ENCODE data around the gene C1QTNF1. TPM values are rescaled to one million over a fixed set of nuclear protein-coding genes. Genes with fewer than 3 reads are reported as not detected.
A peak's percentile ranks its signal among the peaks of the same experiment; 100 is the strongest.

The C1QTNF1 gene
- total and polyA plus RNA-seq, 4 donors: 7.4 to 84.5 (median 30.0) TPM

DNA sequence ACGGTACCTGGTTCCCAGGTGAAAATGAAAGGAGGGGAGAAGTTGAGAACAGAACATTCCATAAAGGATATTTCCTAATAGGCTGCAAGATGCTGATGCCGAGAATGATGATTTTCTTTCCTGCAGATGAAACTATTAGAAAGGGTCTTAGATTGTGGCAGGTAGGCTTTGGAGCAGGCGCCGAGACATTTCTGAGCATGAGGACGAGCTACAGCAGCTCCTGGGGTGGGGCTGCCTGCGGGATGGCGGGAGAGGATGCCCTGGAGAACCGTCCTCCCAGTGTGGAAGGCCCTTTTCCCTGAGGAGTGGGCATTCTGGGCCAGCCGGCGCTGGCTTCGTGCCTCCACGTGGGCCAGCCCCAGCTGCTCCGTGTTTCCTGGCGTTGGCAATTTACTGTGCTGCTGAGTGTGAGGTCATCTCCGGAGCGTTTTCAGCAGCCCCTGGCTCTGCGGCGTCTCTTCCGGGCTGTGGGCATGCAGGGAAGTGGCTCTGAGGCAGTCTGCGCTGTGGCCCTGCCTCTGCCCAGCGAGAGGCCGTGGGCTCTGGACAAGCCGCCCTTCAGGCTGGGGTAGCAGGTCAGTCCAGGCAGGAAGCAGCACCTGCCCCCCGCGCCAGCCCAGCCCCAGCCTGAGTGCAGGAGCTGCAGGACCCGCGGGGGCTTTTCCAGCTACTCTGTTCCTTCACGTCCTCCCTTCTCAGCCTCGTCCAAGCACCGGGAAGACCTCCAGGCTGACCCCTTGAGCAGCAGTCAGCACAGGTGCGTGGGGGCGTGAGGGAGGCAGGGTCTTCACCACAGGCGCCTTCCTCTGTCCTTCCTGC lies 62.8 kb downstream of the C1QTNF1 start:
- H3K9me3 ChIP-seq (ENCODE audit: control insufficient read depth in 4 of 4, insufficient read depth in 3 of 4, low read length in 3 of 4): no peaks in the 10 kb centered on the region
- DNase-seq (no peak), ATAC-seq (ENCODE audit: insufficient read depth, low FRiP score) (no peak)
- 84 to 86% methylated on average over 33 of the region's 33 CpGs for WGBS, 2 donors
- TF ChIP-seq, protein P1, sequence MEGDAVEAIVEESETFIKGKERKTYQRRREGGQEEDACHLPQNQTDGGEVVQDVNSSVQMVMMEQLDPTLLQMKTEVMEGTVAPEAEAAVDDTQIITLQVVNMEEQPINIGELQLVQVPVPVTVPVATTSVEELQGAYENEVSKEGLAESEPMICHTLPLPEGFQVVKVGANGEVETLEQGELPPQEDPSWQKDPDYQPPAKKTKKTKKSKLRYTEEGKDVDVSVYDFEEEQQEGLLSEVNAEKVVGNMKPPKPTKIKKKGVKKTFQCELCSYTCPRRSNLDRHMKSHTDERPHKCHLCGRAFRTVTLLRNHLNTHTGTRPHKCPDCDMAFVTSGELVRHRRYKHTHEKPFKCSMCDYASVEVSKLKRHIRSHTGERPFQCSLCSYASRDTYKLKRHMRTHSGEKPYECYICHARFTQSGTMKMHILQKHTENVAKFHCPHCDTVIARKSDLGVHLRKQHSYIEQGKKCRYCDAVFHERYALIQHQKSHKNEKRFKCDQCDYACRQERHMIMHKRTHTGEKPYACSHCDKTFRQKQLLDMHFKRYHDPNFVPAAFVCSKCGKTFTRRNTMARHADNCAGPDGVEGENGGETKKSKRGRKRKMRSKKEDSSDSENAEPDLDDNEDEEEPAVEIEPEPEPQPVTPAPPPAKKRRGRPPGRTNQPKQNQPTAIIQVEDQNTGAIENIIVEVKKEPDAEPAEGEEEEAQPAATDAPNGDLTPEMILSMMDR (IDR thresholded peaks at IDR 0.05; ENCODE audit: control extremely low read depth, extremely low read depth): no peak
- H3K27ac ChIP-seq (ENCODE audit: low read depth in 1 of 2, low read length in 1 of 2): no peak overlapping the region
- H3K9ac ChIP-seq (ENCODE audit: insufficient read depth in 1 of 2, low read length in 2 of 2): no peak overlapping the region
- H3K4me3 ChIP-seq: no peak overlapping the region
- H3K4me1 ChIP-seq (ENCODE audit: control insufficient read depth in 5 of 5, insufficient read depth in 5 of 5, low read length in 5 of 5): no peaks in the 10 kb centered on the region
- peaks cover 0 to 43% (median 17%) of the 10 kb centered on the region in 4 donors for H3K36me3 ChIP-seq (ENCODE audit: control insufficient read depth in 4 of 4, insufficient read depth in 4 of 4, low read length in 4 of 4)
- H3K27me3 ChIP-seq (ENCODE audit: control insufficient read depth in 3 of 3, insufficient read depth in 3 of 3, low read length in 2 of 3): no peaks in the 10 kb centered on the region

DNA sequence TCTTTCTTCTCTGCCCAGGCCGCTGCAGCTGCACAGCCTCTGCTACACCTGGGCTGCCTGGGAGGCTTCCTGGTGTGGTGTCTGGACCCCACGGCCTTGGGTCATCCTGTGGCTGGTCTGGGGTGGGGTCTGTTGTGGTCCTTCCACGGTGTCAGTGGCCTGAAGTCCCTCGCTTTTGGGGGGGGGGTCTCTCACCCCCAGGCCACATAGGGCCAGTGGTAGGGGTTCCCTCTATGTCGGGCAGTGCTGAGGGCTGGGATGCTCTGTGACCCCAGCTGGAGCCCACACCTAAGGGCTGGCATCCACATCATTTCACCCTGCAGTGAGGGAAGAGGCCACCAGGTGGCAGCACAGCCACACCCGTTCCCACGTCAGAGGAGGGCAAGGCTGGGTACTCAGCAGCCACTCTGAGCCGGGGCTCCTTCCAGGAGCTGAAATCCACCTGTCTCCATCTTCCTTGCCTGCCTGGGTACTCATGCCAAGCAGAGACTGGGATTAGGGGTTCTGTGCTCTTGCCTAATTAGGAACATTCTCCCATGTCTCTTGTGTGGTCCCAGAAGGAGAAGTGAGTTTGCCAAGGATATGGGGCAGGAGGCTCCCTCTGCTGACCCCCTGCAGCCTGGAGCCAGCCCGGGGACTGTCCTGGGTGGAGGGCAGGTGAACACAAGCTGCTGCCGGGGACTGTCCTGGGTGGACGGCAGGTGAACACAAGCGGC lies 63.6 kb downstream of the C1QTNF1 start:
- DNase-seq: peak; percentile 65 to 71 (median 66)
- ATAC-seq (ENCODE audit: insufficient read depth, low FRiP score): peak; percentile 68
- WGBS, 2 donors: 53 to 55% methylated on average over 11 to 12 of the region's 12 CpGs

DNA sequence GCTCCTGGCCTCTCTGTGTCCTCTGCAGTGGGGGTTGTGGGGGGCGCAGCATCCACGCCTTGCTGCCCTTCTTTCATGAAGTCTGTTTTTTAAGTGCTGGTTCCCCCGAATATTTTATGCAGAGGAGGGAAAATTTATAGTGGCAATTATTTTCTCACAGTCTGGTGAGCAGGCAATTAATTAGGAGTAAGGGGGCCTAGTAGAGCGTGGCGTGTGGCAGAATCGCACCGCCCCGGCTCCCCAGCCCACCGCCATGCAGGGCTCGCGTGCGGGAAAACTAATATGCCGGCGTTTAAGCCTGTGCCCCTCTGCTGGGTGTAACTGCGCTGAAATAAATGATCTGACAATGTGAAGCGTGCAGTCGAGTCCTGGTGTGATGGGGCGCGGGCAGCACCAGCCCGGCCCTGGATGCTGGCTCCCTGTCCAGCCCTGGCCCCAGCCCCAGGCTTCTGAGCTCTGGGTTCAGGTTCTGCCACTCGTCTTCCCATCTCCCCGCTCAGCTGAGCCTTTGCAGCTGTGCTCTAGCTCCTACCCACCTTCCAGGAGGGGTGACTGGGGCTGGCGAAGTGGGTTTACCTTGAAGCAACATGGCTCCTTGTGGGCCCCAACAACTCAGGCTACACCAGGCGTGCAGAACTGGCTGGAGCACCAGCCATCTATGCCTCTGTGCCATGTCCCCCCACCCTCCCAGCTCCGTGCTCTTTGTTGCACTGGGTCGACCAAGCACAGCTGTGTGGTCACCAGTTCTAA lies 64.5 kb downstream of the C1QTNF1 start:
- ATAC-seq (ENCODE audit: insufficient read depth, low FRiP score) (no peak), DNase-seq (no peak)
- H3K27me3 ChIP-seq (ENCODE audit: control insufficient read depth in 3 of 3, insufficient read depth in 3 of 3, low read length in 2 of 3): no peaks in the 10 kb centered on the region
- H3K27ac ChIP-seq (ENCODE audit: low read depth in 1 of 2, low read length in 1 of 2): no peak overlapping the region
- WGBS, 2 donors: 94% methylated on average over 26 of the region's 26 CpGs
- H3K4me1 ChIP-seq (ENCODE audit: control insufficient read depth in 5 of 5, insufficient read depth in 5 of 5, low read length in 5 of 5): no peaks in the 10 kb centered on the region
- H3K9me3 ChIP-seq (ENCODE audit: control insufficient read depth in 4 of 4, insufficient read depth in 3 of 4, low read length in 3 of 4): no peaks in the 10 kb centered on the region
- H3K36me3 ChIP-seq (ENCODE audit: control insufficient read depth in 4 of 4, insufficient read depth in 4 of 4, low read length in 4 of 4): peaks cover 0 to 34% (median 8%) of the 10 kb centered on the region in 4 donors
- H3K4me3 ChIP-seq: no peak overlapping the region
- no peak overlapping the region for H3K9ac ChIP-seq (ENCODE audit: insufficient read depth in 1 of 2, low read length in 2 of 2)
- TF ChIP-seq, protein P1 (IDR thresholded peaks at IDR 0.05; ENCODE audit: control extremely low read depth, extremely low read depth): no peak

More for the DNA sequence above, 63.6 kb downstream of the C1QTNF1 start:
- no peaks in the 10 kb centered on the region for H3K27me3 ChIP-seq (ENCODE audit: control insufficient read depth in 3 of 3, insufficient read depth in 3 of 3, low read length in 2 of 3)
- TF ChIP-seq, protein P1 (IDR thresholded peaks at IDR 0.05; ENCODE audit: control extremely low read depth, extremely low read depth): peak; percentile 82
- no peak overlapping the region for H3K4me3 ChIP-seq
- H3K9me3 ChIP-seq (ENCODE audit: control insufficient read depth in 4 of 4, insufficient read depth in 3 of 4, low read length in 3 of 4): no peaks in the 10 kb centered on the region
- no peak overlapping the region for H3K27ac ChIP-seq (ENCODE audit: low read depth in 1 of 2, low read length in 1 of 2)
- no peak overlapping the region for H3K9ac ChIP-seq (ENCODE audit: insufficient read depth in 1 of 2, low read length in 2 of 2)
- H3K4me1 ChIP-seq (ENCODE audit: control insufficient read depth in 5 of 5, insufficient read depth in 5 of 5, low read length in 5 of 5): no peaks in the 10 kb centered on the region
- H3K36me3 ChIP-seq (ENCODE audit: control insufficient read depth in 4 of 4, insufficient read depth in 4 of 4, low read length in 4 of 4): peaks cover 0 to 38% (median 14%) of the 10 kb centered on the region in 4 donors
